COR-L47 (cell line): ENCODE measurements around the gene KDM4C.

Experiments used
- DNase-seq: peaks from one replicate; lab custom pipeline; 2025; lab: John Stamatoyannopoulos, UW

The KDM4C gene

GRCh38 chr9:7212101-7212500 lies 454.3 kb downstream of the KDM4C start:
- no peak for DNase-seq

GRCh38 chr9:7216004-7216841 lies 458.4 kb downstream of the KDM4C start:
- DNase-seq: no peak

GRCh38 chr9:7223981-7224380 lies 466.2 kb downstream of the KDM4C start:
- DNase-seq: no peak
